Fibroblast of villous mesenchyme (primary cell): Measurements from ENCODE around the gene LRRC18. TPM values are rescaled to one million over a fixed set of nuclear protein-coding genes. Genes with fewer than 3 reads are reported as not detected.

Source experiments
- DNase-seq: peaks from one replicate; pipeline ENCODE4 v3.0.0-alpha.2; 2010; ENCODE audit warnings: low read depth
- H3K4me3 ChIP-seq: 2 replicates; pipeline ENCODE4 v1.5.1; 2011; ENCODE audit warnings: low read depth, mild to moderate bottlenecking, low read length
- CTCF ChIP-seq: IDR thresholded peaks from 2 replicates; pipeline ENCODE4 v1.5.1; 2012; ENCODE audit warnings: low read depth, mild to moderate bottlenecking, low read length; ENCODE audit not compliant: insufficient read depth
- total RNA-seq: library from RNA; depleted of rRNA; stranded (reverse); fragments of >200 nt; gene quantifications from 2 replicates; pipeline ENCODE4 v1.2.3, GENCODE V29; 2012

Gene LRRC18
- not detected in 2 replicates for total RNA-seq

GRCh38 chr10:48939790-48940325, at the start of gene LRRC18:
Gene LRRC18 (minus strand): TSS chr10:48939840. CDS start chr10:48914155, 25,685 bp downstream.
- no peak for TF ChIP-seq CTCF

GRCh38 chr10:48985621-48986158, 46.0 kb upstream of the LRRC18 start:
- no peak for TF ChIP-seq CTCF
- H3K4me3 ChIP-seq: no peak overlapping the region

More at GRCh38 chr10:48939790-48940325, at the start of gene LRRC18:
- H3K4me3 ChIP-seq: no peak within 1 kb of the TSS
- DNase-seq: no peak

GRCh38 chr10:48983648-48984351, 44.2 kb upstream of the LRRC18 start:
- no peak for TF ChIP-seq CTCF
- no peak overlapping the region for H3K4me3 ChIP-seq
- DNase-seq: no peak

More at GRCh38 chr10:48985621-48986158, 46.0 kb upstream of the LRRC18 start:
- DNase-seq: no peak

GRCh38 chr10:48982584-48982983, 42.9 kb upstream of the LRRC18 start:
- H3K4me3 ChIP-seq: no peak overlapping the region
- TF ChIP-seq CTCF: no peak
- DNase-seq: no peak

GRCh38 chr10:48981310-48981907, 41.8 kb upstream of the LRRC18 start:
- no peak overlapping the region for H3K4me3 ChIP-seq
- DNase-seq: peak; percentile 42
- TF ChIP-seq CTCF: peak; percentile 87

GRCh38 chr10:48978318-48978717, 38.7 kb upstream of the LRRC18 start:
- no peak for DNase-seq
- no peak for TF ChIP-seq CTCF
- no peak overlapping the region for H3K4me3 ChIP-seq
